ENCODE measurements around the gene DPYSL3.

DNA sequence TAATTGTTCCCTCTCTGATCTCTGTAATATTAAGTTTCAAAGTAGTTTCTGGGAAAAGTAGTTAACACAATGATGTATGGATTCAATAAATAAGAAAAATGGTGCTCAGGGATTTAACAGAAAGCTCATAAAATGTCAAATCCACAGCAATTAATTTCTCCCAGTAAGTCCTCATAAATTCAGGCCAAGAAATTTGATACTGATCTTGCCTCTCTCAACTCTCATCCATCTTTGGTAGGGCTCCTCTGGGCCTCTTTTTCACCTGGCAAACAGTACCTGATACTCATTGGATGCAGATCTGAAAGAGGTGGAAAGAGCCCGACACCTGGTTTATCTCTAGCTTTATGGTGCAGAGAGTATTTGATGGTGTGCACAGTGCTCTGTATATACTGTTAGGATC, 168.9 kb downstream of the DPYSL3 start:
- TF ChIP-seq EZH2 (IDR thresholded peaks at IDR 0.05; ENCODE audit: borderline replicate concordance, low read depth, low read length, poor library complexity, severe bottlenecking): no peak
- TF ChIP-seq, protein P1, sequence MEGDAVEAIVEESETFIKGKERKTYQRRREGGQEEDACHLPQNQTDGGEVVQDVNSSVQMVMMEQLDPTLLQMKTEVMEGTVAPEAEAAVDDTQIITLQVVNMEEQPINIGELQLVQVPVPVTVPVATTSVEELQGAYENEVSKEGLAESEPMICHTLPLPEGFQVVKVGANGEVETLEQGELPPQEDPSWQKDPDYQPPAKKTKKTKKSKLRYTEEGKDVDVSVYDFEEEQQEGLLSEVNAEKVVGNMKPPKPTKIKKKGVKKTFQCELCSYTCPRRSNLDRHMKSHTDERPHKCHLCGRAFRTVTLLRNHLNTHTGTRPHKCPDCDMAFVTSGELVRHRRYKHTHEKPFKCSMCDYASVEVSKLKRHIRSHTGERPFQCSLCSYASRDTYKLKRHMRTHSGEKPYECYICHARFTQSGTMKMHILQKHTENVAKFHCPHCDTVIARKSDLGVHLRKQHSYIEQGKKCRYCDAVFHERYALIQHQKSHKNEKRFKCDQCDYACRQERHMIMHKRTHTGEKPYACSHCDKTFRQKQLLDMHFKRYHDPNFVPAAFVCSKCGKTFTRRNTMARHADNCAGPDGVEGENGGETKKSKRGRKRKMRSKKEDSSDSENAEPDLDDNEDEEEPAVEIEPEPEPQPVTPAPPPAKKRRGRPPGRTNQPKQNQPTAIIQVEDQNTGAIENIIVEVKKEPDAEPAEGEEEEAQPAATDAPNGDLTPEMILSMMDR (conservative IDR thresholded peaks at IDR 0.05; ENCODE audit: low read depth, low read length): no peak
